Measurements from ENCODE around the gene ARHGAP6.

- TF ChIP-seq EZH2 (IDR thresholded peaks at IDR 0.05), result no peak
- TF ChIP-seq POLR2AphosphoS5 (IDR thresholded peaks at IDR 0.05; ENCODE audit: borderline replicate concordance, low read depth, low read length), result no peak
These were observed 36.0 kb downstream of the ARHGAP6 start for GRCh38 chrX:11629593-11630211.

All from SK-N-MC (cell line).